Esophagus mucosa (tissue), 1 donor: ENCODE results near the gene SEC16A. TPM values are rescaled to one million over a fixed set of nuclear protein-coding genes. Genes with fewer than 3 reads are reported as not detected.

Experiments used
- ATAC-seq: fragments of 200-7000 bp; cut with Tn5 transposase; one replicate; pipeline ENCODE4 v1.9.1; 2020
- total RNA-seq: library from RNA; stranded (reverse); gene quantifications from one replicate; pipeline ENCODE4 v1.2.4, GENCODE V29; 2023
- donor health status: DM: yes; HTN: yes; CAD: no.

Gene SEC16A
- total RNA-seq, 1 donor from 2014 or later, result 32.0 TPM

DNA sequence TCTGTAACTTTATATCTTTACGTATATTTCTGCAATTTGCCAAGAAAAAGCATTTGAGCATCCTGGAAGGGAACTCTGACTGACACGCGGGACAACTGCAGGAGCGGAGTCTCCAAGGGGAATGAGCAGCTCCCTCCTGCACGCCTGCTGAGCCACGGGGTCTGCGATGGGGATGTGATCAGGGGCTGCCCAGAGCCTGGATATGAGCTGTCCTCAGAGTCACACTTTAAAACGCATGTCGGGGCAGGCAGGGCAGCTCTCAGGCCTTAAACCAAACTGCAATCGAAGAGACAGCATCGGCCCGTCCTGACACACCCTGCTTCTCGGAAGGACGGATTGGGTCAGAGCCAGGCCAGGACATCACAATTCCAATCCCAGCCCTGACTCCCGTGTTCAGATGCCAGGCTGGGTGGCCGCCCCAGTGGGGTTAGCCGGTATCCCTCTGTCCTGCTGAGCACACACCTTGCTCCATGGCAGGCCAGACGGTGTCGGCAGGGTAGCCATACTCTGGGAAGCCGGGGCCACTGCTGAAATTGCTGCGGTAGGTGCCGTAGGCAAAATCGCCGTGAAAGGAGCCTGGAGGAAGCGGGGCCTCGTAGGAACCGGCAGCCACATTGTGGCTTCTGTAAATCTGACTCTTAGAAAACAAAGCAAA lies 17.2 kb downstream of the SEC16A start:
- ATAC-seq, result no peak

DNA sequence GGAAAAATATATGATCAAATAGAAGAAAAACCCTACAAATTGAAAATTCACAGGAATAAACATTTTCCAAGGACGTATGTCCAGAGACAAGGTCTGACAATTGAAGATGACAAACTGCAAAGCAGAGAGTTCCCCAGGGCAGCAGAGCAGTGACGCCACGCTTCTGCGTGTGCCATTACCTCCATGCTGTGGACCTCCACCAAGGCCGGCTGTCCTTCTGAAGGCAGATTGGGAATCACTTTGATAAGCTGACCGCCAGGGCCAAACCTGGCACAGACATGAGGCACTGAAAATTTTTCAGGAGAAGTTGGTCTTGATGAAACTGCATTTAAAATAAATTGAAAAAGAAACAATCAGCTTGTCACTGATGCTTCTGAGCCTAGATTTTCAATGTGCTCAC lies 18.6 kb downstream of the SEC16A start:
- no peak for ATAC-seq

DNA sequence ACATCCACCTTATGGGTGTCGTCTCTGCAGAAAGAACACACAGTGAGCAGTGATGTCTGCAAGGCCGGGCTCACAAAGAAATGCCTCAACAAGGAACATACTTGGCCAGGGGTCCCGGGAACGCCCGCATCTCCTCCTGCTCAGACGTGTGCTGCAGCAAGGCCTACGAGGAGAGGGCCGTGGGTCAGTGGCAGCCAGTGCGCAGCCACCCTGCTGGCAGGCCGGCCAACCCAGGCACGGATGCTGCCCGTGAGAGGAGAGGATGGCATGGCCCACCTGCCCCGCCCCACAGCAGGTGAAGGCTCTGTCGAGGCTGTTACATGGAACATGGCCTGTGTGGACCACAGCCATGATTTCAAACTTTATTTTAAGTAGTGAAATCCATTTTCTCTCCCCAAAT lies 19.3 kb downstream of the SEC16A start:
- ATAC-seq, result no peak

DNA sequence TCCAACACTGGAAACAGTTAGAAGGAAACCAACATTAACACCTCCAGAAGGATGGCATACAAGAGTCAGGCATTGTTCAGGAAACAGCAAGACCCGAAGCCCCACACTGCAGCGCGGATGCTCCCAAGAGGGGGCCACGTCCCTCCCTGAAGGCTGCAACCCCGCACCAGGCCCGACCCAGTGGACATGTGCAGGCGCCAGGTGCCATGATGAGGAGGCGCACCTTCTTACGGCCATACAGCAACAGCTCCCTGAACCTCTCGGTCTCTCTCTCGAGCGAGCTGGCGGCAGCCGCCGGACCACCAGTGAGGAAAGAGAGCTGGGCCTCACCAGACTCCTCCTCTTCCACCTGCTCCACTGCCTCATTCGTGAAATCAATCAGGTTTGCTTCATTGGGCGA lies 20.2 kb downstream of the SEC16A start:
- ATAC-seq, result no peak

DNA sequence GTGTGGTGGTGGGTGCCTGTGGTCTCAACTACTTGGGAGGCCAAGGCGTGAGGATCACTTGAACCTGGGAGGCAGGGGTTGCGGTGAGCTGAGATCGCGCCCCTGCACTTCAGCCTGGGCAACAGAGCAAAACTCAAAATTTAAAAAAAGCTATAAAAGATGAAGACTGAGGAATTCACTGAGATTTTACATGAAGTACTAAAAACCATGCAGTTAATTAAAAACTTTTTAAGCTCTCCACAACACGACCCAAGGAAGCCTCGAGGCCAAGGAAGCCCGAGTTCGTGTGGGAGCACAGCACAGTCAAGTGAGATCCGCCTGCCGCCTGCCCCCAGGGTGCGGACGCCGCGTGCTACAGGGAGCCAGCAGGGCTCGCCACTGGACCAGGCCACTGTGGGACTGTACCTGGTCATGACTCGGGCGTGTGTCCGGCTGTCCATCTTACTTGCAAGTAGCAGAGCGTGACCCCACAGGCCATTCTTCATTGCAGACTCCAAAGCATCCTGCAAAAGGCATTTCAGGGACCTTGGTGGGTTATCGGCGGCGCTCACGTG lies 22.0 kb downstream of the SEC16A start:
- peak; percentile 18 for ATAC-seq

DNA sequence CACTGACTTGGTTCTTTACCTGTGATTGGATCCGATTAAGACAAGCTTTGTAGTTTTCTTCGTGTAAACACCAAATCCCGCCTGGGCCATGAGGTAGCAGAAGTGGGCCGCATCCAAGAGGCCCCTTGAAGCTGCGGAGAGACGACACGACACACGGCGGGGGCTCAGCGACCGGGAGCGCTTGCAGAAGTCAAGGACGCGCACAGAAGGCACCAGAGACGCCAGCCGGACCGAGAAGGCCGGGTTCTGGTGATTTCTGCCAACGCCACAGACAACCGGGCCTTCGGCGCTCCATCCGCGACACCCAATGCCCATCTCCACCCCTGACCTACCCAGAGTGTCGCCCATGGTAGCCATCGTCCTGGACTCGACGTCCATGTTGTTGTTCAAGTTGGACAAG lies 23.4 kb downstream of the SEC16A start:
- no peak for ATAC-seq

DNA sequence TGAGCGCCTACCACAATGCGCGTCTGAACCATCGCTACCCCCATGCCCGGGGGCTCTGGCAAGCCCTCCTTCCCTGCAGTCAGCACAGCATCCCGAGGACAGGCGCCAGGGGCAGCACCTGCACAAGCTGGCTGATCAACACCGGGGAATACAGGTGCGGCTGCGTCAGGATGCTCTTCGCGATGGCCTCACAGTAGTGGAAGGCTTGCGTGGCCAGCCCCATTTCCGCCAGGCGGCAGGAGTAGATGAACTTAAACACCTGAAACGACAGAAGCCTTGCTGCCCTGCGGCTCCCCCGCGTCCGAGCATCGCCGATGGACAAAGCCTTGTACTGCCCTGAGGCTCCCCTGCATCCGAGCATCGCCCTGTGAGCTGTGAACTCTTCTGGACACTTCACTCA lies 25.5 kb downstream of the SEC16A start:
- ATAC-seq, result no peak

DNA sequence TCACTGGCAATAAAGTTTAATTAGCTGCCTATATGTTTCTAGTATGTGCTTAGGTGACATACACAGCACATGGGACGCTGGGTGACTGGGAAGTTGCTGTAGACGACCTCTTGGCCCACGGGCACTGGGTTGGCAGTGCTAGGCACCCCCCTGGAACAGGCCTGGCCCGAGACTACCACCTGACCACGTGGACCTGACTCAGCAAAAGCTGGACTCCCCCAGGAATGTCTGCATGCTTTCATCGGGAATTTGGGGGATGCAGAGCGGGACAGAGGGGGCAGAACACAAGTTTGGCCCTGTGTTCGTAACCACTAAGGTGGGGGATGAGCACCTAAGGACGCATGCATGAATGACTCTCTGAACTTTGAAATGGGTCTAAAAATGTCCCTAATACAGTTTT lies 26.6 kb downstream of the SEC16A start:
- ATAC-seq, result no peak

DNA sequence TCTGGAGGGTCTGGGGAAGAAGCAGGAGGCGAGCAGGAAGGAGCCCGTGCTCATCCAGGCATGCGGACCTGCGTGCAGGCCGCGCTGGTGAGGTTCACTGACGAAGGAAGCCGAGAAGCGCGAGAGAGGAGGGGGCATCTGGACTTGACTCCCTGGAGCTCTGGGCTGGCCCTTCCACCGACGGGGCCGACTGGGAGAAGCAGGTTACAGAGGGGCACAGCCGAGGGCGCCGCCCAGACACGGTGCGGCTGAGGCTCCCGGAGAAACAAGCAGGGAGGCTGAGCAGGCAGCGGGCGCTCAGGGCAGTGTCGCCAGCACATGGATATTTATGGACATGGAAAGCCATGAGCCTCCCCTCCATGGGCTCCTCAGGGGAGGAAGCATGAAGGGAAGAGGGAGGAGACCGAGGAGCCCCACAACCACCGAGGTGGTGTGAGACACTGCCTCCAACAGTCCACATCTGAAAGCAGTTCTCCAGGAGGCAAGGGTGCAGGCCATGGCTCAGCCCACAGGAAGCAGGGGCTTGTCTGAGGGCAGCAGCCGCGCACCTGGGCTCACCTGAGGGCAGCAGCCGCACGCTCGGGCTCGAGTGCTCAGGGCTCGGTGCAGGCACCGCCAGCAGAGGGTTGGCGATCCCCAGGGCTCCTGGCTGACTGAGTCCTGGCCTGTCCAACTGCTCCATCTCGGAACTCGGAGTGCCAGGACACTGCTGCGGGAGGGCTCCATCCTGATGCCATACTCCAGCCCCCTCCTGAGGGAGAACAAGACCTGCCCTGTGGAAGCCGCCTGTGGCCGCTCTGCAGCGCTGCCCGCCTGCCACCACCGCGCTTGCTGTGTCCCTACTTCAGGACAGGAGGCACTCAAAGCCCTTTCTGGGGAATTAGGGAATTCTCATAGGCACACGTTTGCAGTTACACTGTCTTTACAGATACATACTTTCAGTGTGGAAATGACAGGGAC lies 27.5 kb downstream of the SEC16A start:
- peak; percentile 30 for ATAC-seq

DNA sequence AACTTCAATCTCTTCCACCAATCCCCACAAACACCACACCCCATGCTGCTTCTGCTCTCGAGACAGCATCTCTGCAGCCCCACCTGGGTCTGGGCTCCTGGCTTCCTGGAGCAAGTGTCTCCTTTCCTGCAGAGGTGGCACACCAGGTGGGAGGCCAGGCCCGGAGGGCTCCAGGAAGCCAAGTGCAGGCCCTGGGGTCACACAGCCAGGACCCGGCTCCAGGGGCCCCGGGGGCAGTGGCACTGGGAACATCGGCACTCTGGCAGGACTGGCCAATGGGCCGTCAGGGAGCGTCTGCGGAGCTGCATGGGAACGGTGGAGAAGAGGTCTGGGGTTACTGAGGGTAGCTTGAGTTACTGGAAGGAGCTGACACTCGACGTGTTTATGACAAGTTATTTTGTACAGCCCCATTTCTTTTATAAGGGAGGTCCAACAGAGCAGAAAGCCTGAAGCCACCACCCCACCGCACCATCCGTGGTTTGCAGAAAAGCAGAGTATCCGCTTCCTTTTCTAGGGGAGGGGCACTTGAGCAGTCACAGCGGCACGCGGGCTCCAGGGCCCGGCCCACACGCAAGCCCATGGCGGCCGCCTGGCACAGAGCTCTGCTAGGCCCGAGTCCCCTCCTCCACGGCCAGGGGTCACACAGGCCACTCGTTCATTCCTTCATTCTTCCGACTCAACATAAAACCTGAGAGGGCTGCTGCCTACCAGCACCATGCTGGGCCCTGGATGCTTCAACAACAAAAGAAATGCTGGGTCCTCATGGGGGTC lies 28.6 kb downstream of the SEC16A start:
- no peak for ATAC-seq

DNA sequence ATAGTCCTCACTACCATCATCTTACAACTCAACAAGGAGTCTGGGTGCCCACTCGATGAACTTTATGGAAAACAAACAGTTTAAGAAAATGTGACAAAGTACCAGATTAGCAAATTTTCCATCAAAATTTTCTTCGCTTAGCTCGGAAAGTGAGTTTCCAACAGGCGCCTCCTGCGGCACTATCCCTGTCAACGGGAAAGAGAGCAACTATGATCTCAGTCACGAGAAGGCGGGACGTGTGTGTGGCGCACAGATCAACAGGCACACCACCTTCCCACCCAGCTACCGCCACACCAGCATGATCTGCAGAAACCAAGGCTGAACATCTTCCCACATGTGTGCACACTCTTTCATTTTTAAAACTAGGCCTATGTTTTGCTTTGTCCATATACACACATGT lies 29.5 kb downstream of the SEC16A start:
- ATAC-seq, result no peak

DNA sequence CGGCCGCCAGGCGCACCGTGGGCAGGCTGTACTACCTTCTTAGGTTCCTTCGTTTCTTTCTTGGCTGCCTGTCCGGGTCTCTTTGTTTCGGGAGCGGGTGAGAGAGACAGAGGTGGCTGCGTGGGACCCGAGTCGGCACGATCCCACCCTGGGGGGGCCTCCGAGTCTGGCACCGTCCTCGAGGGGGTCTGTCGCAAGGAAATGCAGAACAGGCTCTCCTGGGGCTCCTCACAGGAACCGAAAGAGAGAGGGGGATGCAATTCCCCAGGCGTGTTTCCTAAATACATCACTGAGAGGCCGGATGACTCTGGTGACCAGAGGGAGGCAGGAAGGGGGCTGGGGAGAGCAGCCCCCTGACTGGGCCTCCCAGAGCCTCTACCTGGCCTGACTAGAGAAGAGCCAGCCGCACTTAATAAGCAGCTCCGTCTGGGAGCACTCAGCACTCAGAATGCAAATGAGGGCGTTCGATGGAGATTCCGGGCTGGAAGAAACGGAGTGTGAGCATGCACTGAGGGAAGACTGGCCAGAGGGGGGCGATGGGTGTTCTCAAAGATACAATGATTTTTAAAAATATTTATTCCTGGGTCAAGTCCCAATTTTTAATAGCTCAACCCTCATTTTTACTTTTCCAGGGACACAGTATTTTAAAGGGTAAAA lies 31.5 kb downstream of the SEC16A start:
- no peak for ATAC-seq

DNA sequence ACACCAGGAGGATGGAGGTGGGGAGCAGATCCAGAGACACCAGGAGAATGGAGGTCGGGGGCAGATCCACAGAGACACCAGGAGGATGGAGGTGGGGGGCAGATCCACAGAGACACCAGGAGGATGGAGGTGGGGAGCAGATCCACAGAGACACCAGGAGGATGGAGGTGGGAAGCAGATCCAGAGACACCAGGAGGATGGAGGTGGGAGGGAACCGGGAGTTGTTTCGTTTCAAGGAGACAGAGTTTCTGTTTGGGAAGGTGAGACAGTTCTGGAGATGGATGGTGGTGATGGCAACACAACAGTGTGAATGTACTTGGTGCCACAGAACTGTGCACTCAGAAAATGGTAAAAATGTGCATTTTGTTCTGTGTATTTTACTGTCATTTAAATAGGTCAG lies 34.2 kb downstream of the SEC16A start:
- no peak for ATAC-seq

DNA sequence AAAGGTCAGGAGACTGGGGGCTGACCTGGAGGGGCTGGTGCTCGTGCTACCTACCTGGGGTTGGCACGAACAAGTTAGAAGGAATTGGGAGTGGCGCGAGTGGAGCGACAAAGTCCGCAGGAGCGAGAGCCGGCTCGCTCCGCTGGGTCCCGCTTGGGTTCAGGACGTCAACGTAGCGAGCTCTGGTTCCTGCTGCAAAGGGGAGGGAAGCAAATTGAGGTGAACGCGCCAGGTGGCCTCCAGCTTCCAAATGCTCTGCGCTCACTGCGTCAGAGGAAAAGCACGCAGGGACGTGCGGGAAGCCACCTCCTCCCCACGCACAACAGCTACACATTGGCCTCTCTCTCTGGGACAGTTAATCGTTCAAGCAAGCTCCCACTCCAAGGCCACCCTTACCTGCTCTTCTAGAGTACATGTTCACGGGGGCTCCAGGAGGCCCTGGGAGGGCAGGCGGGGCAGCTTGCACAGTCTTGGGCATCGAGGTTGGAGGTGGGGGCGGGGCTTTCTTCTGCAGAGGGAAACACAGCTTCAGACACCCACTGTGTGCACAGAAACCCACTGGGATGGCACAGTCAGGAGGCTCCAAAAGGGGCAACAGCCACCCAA lies 35.6 kb downstream of the SEC16A start:
- ATAC-seq, result no peak

DNA sequence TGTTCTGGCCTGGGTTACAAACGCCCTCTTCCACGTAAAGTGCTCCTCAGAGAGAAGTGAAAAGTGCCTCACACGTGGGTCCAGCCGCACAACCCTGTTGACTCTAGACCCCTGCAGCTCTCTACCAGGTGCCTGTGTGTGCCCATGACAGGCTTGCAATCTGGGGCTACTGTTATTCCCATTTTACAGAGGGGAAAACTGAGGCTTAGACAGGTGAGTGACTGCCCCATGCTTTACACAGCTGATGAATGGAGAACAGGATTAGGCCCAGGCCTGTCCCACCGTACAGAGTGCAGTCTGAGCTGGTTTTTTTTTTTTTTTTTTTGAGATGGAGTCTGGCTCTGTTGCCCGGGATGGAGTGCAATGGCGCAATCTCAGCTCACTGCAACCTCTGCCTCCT lies 37.0 kb downstream of the SEC16A start:
- ATAC-seq, result no peak

DNA sequence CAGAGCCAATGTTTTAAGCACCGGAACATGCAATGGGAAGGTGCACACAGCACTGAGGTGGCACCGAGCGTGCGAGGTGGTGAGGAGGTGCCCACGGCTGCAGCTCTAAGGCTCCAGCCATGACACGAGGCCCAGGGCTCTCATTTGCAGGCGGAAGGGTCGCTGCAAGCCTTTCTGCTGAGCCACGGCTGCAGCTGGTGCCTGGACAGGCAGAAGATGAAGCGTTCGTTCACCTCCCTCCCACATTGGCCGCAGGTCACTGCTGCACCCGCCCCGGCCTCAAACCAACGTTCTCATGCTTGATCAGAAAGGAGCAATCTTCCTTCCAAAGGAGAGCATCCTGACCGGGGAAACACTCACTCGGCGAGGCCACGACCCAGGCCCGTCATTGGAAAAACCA lies 38.7 kb downstream of the SEC16A start:
- ATAC-seq, result no peak

DNA sequence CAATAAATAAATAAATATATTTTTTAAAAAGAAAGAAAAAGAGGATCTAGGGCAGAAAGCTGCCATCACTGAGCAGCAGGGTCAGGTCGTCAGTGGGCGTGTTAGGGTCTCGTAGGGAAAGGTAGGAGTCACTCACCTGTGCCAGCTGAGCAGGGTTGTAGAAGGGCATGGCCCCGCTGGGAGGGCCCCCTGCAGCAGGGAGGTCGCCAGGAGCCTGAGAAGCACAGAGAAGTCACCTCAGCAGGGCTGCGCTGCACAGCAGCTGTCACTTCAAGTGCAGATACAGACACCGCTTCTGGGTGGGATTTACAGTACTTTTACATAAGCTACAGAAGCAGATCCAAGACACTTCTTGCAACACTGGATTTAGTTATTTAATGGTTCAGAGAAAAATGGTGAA lies 39.2 kb downstream of the SEC16A start:
- ATAC-seq, result no peak

DNA sequence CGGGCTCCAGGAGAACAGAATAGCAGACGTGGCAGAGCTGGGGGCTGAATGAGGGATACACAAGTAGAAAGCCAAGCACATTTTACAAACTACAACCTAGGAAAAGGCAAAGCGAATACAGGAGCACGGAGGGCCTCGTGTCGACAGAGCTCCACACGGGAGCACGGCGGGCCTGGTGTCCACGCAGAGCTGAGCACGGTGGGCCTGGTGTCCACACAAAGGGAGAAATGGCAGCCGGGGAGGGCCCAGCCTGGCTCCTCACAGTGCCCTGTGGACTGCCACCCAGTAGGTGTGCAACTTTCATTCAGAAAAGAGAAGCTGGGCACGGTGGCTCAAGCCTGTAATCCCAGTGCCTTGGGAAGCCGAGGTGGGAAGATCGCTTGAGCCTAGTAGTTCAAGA lies 39.8 kb downstream of the SEC16A start:
- ATAC-seq, result no peak

DNA sequence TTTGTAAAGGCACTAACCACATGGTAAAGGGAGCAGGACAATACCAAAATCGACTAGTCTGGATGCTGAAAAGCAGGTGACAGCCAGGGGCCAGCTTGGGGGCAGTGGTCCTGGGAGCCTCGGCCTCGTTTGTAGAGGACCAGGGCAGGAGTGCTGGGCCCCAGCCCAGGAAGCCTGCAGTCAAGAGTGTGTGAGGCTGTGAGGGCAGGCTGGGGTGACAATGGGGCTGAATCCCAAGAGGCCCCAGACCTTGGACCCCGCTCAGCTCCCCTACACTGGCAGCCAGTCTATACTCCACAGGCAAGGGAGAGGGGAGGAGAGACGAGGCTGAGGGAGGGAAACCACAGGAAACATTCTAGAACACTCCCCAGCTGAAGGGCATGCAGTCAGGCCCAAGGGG lies 40.6 kb downstream of the SEC16A start:
- ATAC-seq, result no peak

DNA sequence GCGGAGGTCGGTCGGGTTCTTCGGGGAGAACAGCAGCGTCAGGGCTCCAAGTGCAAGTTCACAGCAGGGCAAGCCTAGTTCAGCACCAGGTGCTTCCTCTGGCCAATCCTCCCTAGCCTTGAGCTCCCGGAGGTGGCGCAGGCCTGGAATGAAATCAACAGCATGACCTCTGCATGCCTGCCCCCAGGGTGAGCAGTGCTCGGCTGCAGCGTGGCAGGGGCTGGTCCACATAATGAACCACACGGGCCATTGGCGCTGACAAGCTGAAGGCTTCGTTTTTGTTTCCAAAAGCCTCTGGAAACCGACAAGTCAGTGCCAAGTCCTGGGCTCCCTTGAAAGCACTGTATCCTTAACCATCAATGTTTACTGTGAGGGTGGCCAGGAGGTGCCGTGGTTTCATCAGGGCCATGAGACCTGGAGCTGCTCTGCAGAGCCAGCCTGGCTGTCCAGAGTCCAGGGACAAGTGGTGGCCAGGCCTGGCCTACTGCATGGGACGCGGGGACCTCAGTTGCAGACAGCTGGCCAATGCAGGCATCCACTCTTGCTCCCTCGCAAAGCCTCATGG lies 41.1 kb downstream of the SEC16A start:
- ATAC-seq, result no peak

DNA sequence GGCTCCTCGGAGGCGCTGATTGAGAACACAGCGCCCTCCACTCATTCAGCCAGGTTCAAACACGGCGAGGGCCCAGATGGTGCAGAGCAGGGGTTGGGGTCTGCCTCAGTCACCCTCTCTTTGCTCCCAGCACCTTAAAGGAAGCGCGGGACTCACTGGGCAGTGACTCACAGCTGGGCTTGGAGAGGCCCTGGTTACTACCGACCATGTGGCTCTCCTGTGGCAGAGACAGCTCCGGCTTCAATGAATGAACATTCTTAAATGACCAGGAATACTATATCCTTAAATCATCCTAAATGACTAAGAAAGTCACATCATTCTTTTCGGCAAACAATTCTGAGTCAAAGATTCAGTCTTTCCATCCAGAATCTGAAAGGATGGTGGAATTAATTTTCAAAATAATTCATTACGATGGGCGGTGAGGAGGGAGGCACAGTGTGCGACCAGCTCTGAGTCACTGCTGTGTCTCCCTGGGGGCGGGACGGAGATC lies 41.6 kb downstream of the SEC16A start:
- ATAC-seq, result no peak
